B cell (primary cell): Measurements from ENCODE around the gene CCNG2. TPM values are rescaled to one million over a fixed set of nuclear protein-coding genes. Genes with fewer than 3 reads are reported as not detected.

Source experiments
- ATAC-seq: fragments of 200-7000 bp; cut with Tn5 transposase; one replicate; pipeline ENCODE4 v1.10.0; 2021; ENCODE audit warnings: low read depth, mild to moderate bottlenecking, moderate number of reproducible peaks, moderate library complexity
- CTCF ChIA-PET: fragments of 350-600 bp; sonication (Branson Sonifier 250); formaldehyde crosslinking; loops from one replicate; lab custom pipeline; 2021; ENCODE audit warnings: antibody characterized with exemption, inconsistent platforms; lab: Charles Lee
- POLR2A ChIA-PET: fragments of 350-600 bp; sonication (Branson Sonifier 250); formaldehyde crosslinking; loops from one replicate; lab custom pipeline; 2021; ENCODE audit warnings: antibody characterized with exemption; lab: Charles Lee
- DNase-seq: peaks from one replicate; pipeline ENCODE4 v3.0.0; 2013
- H2AFZ ChIP-seq: 2 replicates; pipeline ENCODE4 v1.6.1; 2012; ENCODE audit warnings: mild to moderate bottlenecking, low read depth, low read length; ENCODE audit not compliant: insufficient read depth, poor library complexity, severe bottlenecking
- H3K27ac ChIP-seq, 2 donors: 1 replicate in 1 of 2; 2 replicates in 1 of 2; pipeline ENCODE4 v1.5.1; 2012 to 2013; ENCODE audit warnings: low read length in 2 of 2, mild to moderate bottlenecking in 2 of 2, moderate library complexity in 1 of 2
- H3K27me3 ChIP-seq, 4 experiments: fragments of 200-600 bp in 1 of 4; sonication (generic) in 1 of 4; replicated peaks in 1 of 4; 1 replicate in 2 of 4; 2 replicates in 2 of 4; pipeline versions ENCODE4 v1.6.1 to v1.7.0; 2013 to 2016; ENCODE audit warnings: low read length in 3 of 4, mild to moderate bottlenecking in 2 of 4, mixed read lengths in 1 of 4, moderate library complexity in 1 of 4; ENCODE audit not compliant: insufficient read depth in 4 of 4, control insufficient read depth in 3 of 4; ENCODE audit errors: control extremely low read depth in 1 of 4
- H3K36me3 ChIP-seq, 2 experiments: replicated peaks in 1 of 2; 1 replicate in 1 of 2; 2 replicates in 1 of 2; pipeline versions ENCODE4 v1.6.1 to v1.7.1; 2013; ENCODE audit warnings: low read length in 1 of 2; ENCODE audit not compliant: insufficient read depth in 2 of 2, control insufficient read depth in 1 of 2; ENCODE audit errors: control extremely low read depth in 1 of 2, extremely low read depth in 1 of 2
- H3K4me1 ChIP-seq, 2 donors: fragments of 200-600 bp in 1 of 2; sonication (generic) in 1 of 2; 1 replicate in 1 of 2; 2 replicates in 1 of 2; pipeline versions ENCODE4 v1.5.1 to v1.6.1; 2013 to 2017; ENCODE audit warnings: low read length in 2 of 2; ENCODE audit not compliant: control insufficient read depth in 2 of 2, insufficient read depth in 2 of 2
- H3K4me2 ChIP-seq: replicated peaks from 2 replicates; pipeline ENCODE3; 2012; ENCODE audit warnings: mild to moderate bottlenecking, low read depth, low read length; ENCODE audit not compliant: poor library complexity, severe bottlenecking
- H3K4me3 ChIP-seq, 5 experiments: fragments of 200-600 bp in 1 of 5; sonication (generic) in 1 of 5; 1 replicate in 3 of 5; 2 replicates in 2 of 5; pipeline versions ENCODE4 v1.5.1 to v1.7.0; 2011 to 2016; ENCODE audit warnings: low read length in 4 of 5, mild to moderate bottlenecking in 4 of 5, low read depth in 2 of 5, control low read depth in 1 of 5, moderate library complexity in 1 of 5; ENCODE audit not compliant: insufficient read depth in 1 of 5; ENCODE audit errors: control extremely low read depth in 1 of 5, extremely low read depth in 1 of 5
- H3K79me2 ChIP-seq: fragments of 200-600 bp; sonication (generic); one replicate; pipeline ENCODE4 v1.6.0; 2016; ENCODE audit warnings: low read length; ENCODE audit not compliant: control insufficient read depth, insufficient read depth
- H3K9ac ChIP-seq: fragments of 200-600 bp; sonication (generic); 2 replicates; pipeline ENCODE4 v1.6.1; 2017; ENCODE audit warnings: mild to moderate bottlenecking, low read length, moderate library complexity
- H3K9me3 ChIP-seq, 3 donors: one replicate each; pipeline versions ENCODE4 v1.6.1 to v1.7.1; 2013; ENCODE audit warnings: low read length in 2 of 3; ENCODE audit not compliant: control insufficient read depth in 2 of 3, insufficient read depth in 1 of 3; ENCODE audit errors: control extremely low read depth in 1 of 3
- H4K20me1 ChIP-seq: 2 replicates; pipeline ENCODE4 v1.6.0; 2012; ENCODE audit warnings: mild to moderate bottlenecking, low read length; ENCODE audit not compliant: insufficient read depth, control insufficient read depth, poor library complexity, severe bottlenecking
- H3K27ac Mint-ChIP-seq: one replicate; pipeline ENCODE4 v1.8.0; 2021; ENCODE audit warnings: mixed read lengths
- H3K27me3 Mint-ChIP-seq: one replicate; pipeline ENCODE4 v1.8.0; 2021; ENCODE audit warnings: mixed read lengths
- H3K4me1 Mint-ChIP-seq: one replicate; pipeline ENCODE4 v1.8.0; 2021; ENCODE audit warnings: mixed read lengths
- H3K4me3 Mint-ChIP-seq: one replicate; pipeline ENCODE4 v1.8.0; 2021; ENCODE audit warnings: mixed read lengths
- H3K9me3 Mint-ChIP-seq: one replicate; pipeline ENCODE4 v1.8.0; 2022; ENCODE audit warnings: mixed read lengths; ENCODE audit not compliant: insufficient read depth
- CTCF ChIP-seq: fragments of 200-600 bp; IDR thresholded peaks from one replicate; pipeline ENCODE4 v1.8.0; 2022; ENCODE audit warnings: antibody characterized with exemption, mild to moderate bottlenecking
- EZH2 ChIP-seq: IDR thresholded peaks from 2 replicates; pipeline ENCODE4 v1.6.1; 2012; ENCODE audit warnings: borderline replicate concordance, low read depth, mild to moderate bottlenecking, moderate library complexity, low read length; ENCODE audit not compliant: insufficient read depth, poor library complexity, severe bottlenecking
- intact Hi-C: fragments of 100-400 bp; cut with micrococcal nuclease; formaldehyde crosslinking; loops from one replicate; pipeline ENCODE4 v1.10.0; 2022
- polyA plus RNA-seq: library from polyadenylated mRNA; depleted of rRNA; stranded (reverse); fragments of >200 nt; gene quantifications from 2 replicates; pipeline ENCODE4 v1.2.3, GENCODE V29; 2012
- total RNA-seq, 2 donors: library from RNA; stranded (reverse); fragments of 120-200 nt in 1 of 2; gene quantifications; 1 replicate in 1 of 2; 2 replicates in 1 of 2; pipeline versions ENCODE4 v1.2.3 to v1.2.4, GENCODE V29; 2013 to 2022

The CCNG2 gene
- total and polyA plus RNA-seq, 2 donors (not counting 1 experiment from before 2014, with no cell fraction given): 39.9 to 71.9 TPM

- no peak overlapping the region for H3K4me3 ChIP-seq
- no peak overlapping the region for H3K9ac ChIP-seq
- no peaks in the 10 kb centered on the region for H3K9me3 ChIP-seq
- DNase-seq (no peak), ATAC-seq (no peak)
- no peak overlapping the region for H3K4me2 ChIP-seq
- ChIA-PET CTCF (interaction anchor here (2.4 kb wide), 1 partner anchor 19 kb away, joined by 13 read pairs; no protein-coding TSS in a partner anchor), POLR2A (no interaction called here)
- Mint-ChIP-seq H3K27ac (no peak overlapping the region), H3K4me3 (no peak overlapping the region), H3K27me3 (no peaks in the 10 kb centered on the region), H3K9me3 (no peaks in the 10 kb centered on the region), H3K4me1 (peaks cover 4% of the 10 kb centered on the region)
- no peak for TF ChIP-seq CTCF
- TF ChIP-seq EZH2: no peak
- no peaks in the 10 kb centered on the region for H3K79me2 ChIP-seq
- H3K4me1 ChIP-seq: peaks cover 0 to 6% of the 10 kb centered on the region in 2 donors
- no peak overlapping the region for H3K27ac ChIP-seq
- H4K20me1 ChIP-seq: no peaks in the 10 kb centered on the region
- no peak overlapping the region for H2AFZ ChIP-seq
- H3K36me3 ChIP-seq: no peaks in the 10 kb centered on the region
- intact Hi-C loops: no loop called here
- H3K27me3 ChIP-seq: no peaks in the 10 kb centered on the region
Observed at GRCh38 chr4:77184974-77185373, 28.0 kb downstream of the CCNG2 start.

- H3K4me1 Mint-ChIP-seq: peaks cover 4% of the 10 kb centered on the region
- Histone ChIP-seq H3K27me3 (no peaks in the 10 kb centered on the region), H3K9ac (no peak overlapping the region), H3K4me1 (peaks cover 0 to 6% of the 10 kb centered on the region in 2 donors), H3K4me2 (no peak overlapping the region), H3K27ac (no peak overlapping the region), H2AFZ (no peak overlapping the region), H3K36me3 (no peaks in the 10 kb centered on the region), H4K20me1 (no peaks in the 10 kb centered on the region), H3K79me2 (no peaks in the 10 kb centered on the region), H3K4me3 (no peak overlapping the region), H3K9me3 (no peaks in the 10 kb centered on the region)
- no peak overlapping the region for H3K4me3 Mint-ChIP-seq
- H3K27me3 Mint-ChIP-seq: no peaks in the 10 kb centered on the region
- no peaks in the 10 kb centered on the region for H3K9me3 Mint-ChIP-seq
- DNase-seq (no peak), ATAC-seq (no peak)
- H3K27ac Mint-ChIP-seq: no peak overlapping the region
- intact Hi-C loops: no loop called here
- TF ChIP-seq CTCF (no peak), EZH2 (no peak)
- CTCF ChIA-PET: interaction anchor here (2.4 kb wide), 1 partner anchor 18 kb away, joined by 13 read pairs; no protein-coding TSS in a partner anchor
- POLR2A ChIA-PET: interaction anchor here (0.7 kb wide), 1 partner anchor 85 kb away, joined by 3 read pairs; no protein-coding TSS in a partner anchor
Observed at GRCh38 chr4:77185686-77186085, 28.7 kb downstream of the CCNG2 start.
